HepG2 (cell line): Measurements from ENCODE around the gene CAMSAP1. TPM values are rescaled to one million over a fixed set of nuclear protein-coding genes. Genes with fewer than 3 reads are reported as not detected.

Experiments
- ATAC-seq: fragments of 200-7000 bp; cut with Tn5 transposase; 3 replicates; pipeline ENCODE4 v1.9.1; 2020; ENCODE audit warnings: mild to moderate bottlenecking, moderate library complexity
- BruUV-seq: library from RNA; stranded (reverse); fragments of 400-500 nt; replicated peaks from 2 replicates; lab custom pipeline; 2021; lab: Mats Ljungman, UMichigan
- CTCF ChIA-PET: fragments of 300-600 bp; formaldehyde crosslinking; extraction: SDS; loops from one replicate; lab custom pipeline; 2021; ENCODE audit warnings: low total read pairs, inconsistent platforms, low intra/inter-chr PET ratio; lab: Yijun Ruan, JAX
- POLR2A ChIA-PET: fragments of 350-600 bp; sonication (Branson Sonifier 250); formaldehyde crosslinking; loops from one replicate; lab custom pipeline; 2020; ENCODE audit warnings: antibody characterized with exemption, inconsistent platforms; lab: Yijun Ruan, JAX
- DNase-seq: peaks from one replicate; pipeline ENCODE4 v3.0.0-alpha.2; 2015; ENCODE audit warnings: low spot score
- FAIRE-seq: peaks from 3 replicates; lab custom pipeline; 2011; peaks lifted over from hg19 to GRCh38; lab: Jason Lieb, UNC
- H2AFZ ChIP-seq: one replicate; pipeline ENCODE4 v1.6.1; 2011; ENCODE audit warnings: low read length, inconsistent platforms
- H3K27ac ChIP-seq: fragments of 300-600 bp; 3 replicates; pipeline ENCODE4 v1.8.0; 2011; ENCODE audit warnings: mixed run types, mild to moderate bottlenecking, mixed read lengths, low read length, inconsistent platforms; ENCODE audit not compliant: insufficient read depth; ENCODE audit errors: extremely low read length
- H3K27me3 ChIP-seq, 2 experiments: fragments of 200-600 bp in 1 of 2; 2 replicates in 1 of 2; 3 replicates in 1 of 2; pipeline versions ENCODE4 v1.6.0 to v1.8.0; 2011; ENCODE audit warnings: low read length in 2 of 2, mild to moderate bottlenecking in 2 of 2, moderate library complexity in 2 of 2, inconsistent platforms in 1 of 2; ENCODE audit not compliant: insufficient read depth in 2 of 2, control insufficient read depth in 1 of 2
- H3K36me3 ChIP-seq, 2 experiments: fragments of 200-600 bp in 1 of 2; replicated peaks in 1 of 2; 2 replicates in 1 of 2; 3 replicates in 1 of 2; pipeline versions ENCODE4 v1.5.1 to v1.8.0; 2011; ENCODE audit warnings: low read length in 2 of 2, inconsistent platforms in 1 of 2; ENCODE audit not compliant: insufficient read depth in 2 of 2, control insufficient read depth in 1 of 2
- H3K4me1 ChIP-seq: 2 replicates; pipeline ENCODE4 v1.5.1; 2012; ENCODE audit warnings: low read length, inconsistent platforms; ENCODE audit not compliant: insufficient read depth
- H3K4me2 ChIP-seq: 2 replicates; pipeline ENCODE4 v1.6.0; 2011; ENCODE audit warnings: low read depth, low read length, inconsistent platforms
- H3K4me3 ChIP-seq, 3 experiments: fragments of 200-600 bp in 1 of 3; sonication (generic), shearing (Covaris generic) in 1 of 3; replicated peaks in 1 of 3; 2 replicates each; pipeline ENCODE4 v1.5.1; 2011 to 2016; ENCODE audit warnings: low read length in 3 of 3, inconsistent platforms in 2 of 3, low read depth in 2 of 3, mild to moderate bottlenecking in 2 of 3, control low read depth in 1 of 3, mixed read lengths in 1 of 3; ENCODE audit not compliant: insufficient read depth in 1 of 3
- H3K79me2 ChIP-seq: one replicate; pipeline ENCODE4 v1.6.1; 2011; ENCODE audit warnings: low read length, inconsistent platforms; ENCODE audit not compliant: insufficient read depth
- H3K9ac ChIP-seq: 2 replicates; pipeline ENCODE4 v1.6.0; 2011; ENCODE audit warnings: mild to moderate bottlenecking, low read depth, low read length, inconsistent platforms; ENCODE audit not compliant: insufficient read depth
- H3K9me3 ChIP-seq: 2 replicates; pipeline ENCODE4 v1.5.1; 2012; ENCODE audit warnings: mild to moderate bottlenecking, low read length
- H4K20me1 ChIP-seq: 2 replicates; pipeline ENCODE4 v1.6.0; 2011; ENCODE audit warnings: inconsistent platforms, mild to moderate bottlenecking, low read length, moderate library complexity; ENCODE audit not compliant: insufficient read depth
- AGO2 ChIP-seq: fragments of 200-400 bp; formaldehyde crosslinking; optimal IDR thresholded peaks from 2 replicates; pipeline ENCODE3; 2017; ENCODE audit warnings: mild to moderate bottlenecking, low read depth, low read length, moderate library complexity
- CTCF ChIP-seq: sonication (generic); formaldehyde crosslinking; IDR thresholded peaks from 2 replicates; pipeline ENCODE4 v1.5.0; 2020; ENCODE audit warnings: mild to moderate bottlenecking, missing genetic modification reagents, moderate library complexity
- FOXO4 ChIP-seq: sonication (generic); formaldehyde crosslinking; conservative IDR thresholded peaks from 2 replicates; pipeline ENCODE4 v1.8.1; 2023; ENCODE audit warnings: missing genetic modification reagents
- HNRNPL ChIP-seq: fragments of 200-400 bp; formaldehyde crosslinking; IDR thresholded peaks from 2 replicates; pipeline ENCODE4 v1.6.1; 2017; ENCODE audit warnings: mild to moderate bottlenecking, low read depth, low read length
- MAZ ChIP-seq, 2 experiments: sonication (generic) in 1 of 2; formaldehyde crosslinking in 1 of 2; IDR thresholded peaks; 2 replicates each; pipeline versions ENCODE4 v1.5.0 to v1.6.1; 2012 to 2020; ENCODE audit warnings: low read depth in 2 of 2, mild to moderate bottlenecking in 2 of 2, borderline replicate concordance in 1 of 2, improper control_type of control experiment in 1 of 2, low read length in 1 of 2, missing genetic modification reagents in 1 of 2, moderate library complexity in 1 of 2
- NR1H2 ChIP-seq: sonication (generic); formaldehyde crosslinking; IDR thresholded peaks from 2 replicates; pipeline ENCODE4 v1.8.1; 2022; ENCODE audit warnings: low read depth, missing genetic modification reagents, borderline replicate concordance
- SMAD9 ChIP-seq: sonication (generic); formaldehyde crosslinking; IDR thresholded peaks from 2 replicates; pipeline ENCODE4 v1.5.1; 2020; ENCODE audit warnings: mild to moderate bottlenecking, missing genetic modification reagents
- SP5 ChIP-seq: IDR thresholded peaks from 2 replicates; pipeline ENCODE4 v1.6.1; 2016; ENCODE audit warnings: low read depth, borderline replicate concordance
- STAG1 ChIP-seq: sonication (generic); formaldehyde crosslinking; IDR thresholded peaks from 2 replicates; pipeline ENCODE4 v1.4.0; 2020; ENCODE audit warnings: missing genetic modification reagents
- ZC3H4 ChIP-seq: sonication (generic); formaldehyde crosslinking; IDR thresholded peaks from 2 replicates; pipeline ENCODE4 v1.4.0; 2020; ENCODE audit warnings: missing genetic modification reagents, borderline replicate concordance
- ZNF326 ChIP-seq: sonication (generic); formaldehyde crosslinking; IDR thresholded peaks from 2 replicates; pipeline ENCODE4 v1.4.0; 2020; ENCODE audit warnings: missing genetic modification reagents, borderline replicate concordance
- ZNF543 ChIP-seq: sonication (generic); formaldehyde crosslinking; IDR thresholded peaks from 2 replicates; pipeline ENCODE4 v1.4.0; 2020; ENCODE audit warnings: mild to moderate bottlenecking, missing genetic modification reagents
- ZNF83 ChIP-seq: sonication (generic); formaldehyde crosslinking; IDR thresholded peaks from 2 replicates; pipeline ENCODE4 v1.4.0; 2020; ENCODE audit warnings: missing genetic modification reagents, mild to moderate bottlenecking, borderline replicate concordance
- WGBS: methylation state at CpG from one replicate; pipeline ENCODE4 v1.1.6; 2017; ENCODE audit warnings: low lambda C conversion rate; 5-methylcytosine and 5-hydroxymethylcytosine counted together
- in situ Hi-C: cut with HindIII; loops from 2 replicates; pipeline ENCODE4 v1.10.0; 2017; ENCODE audit warnings: low pct_unique_long_range_greater_than_20kb; ENCODE audit not compliant: extremely low pct_ligation_motif_present
- intact Hi-C: fragments of 100-400 bp; cut with micrococcal nuclease; formaldehyde crosslinking; loops from one replicate; pipeline ENCODE4 v1.10.0; 2022; ENCODE audit not compliant: unreplicated experiment
- polyA plus RNA-seq, 8 experiments: library from polyadenylated mRNA; depleted of rRNA in 3 of 8; stranded (reverse) in 7 of 8; unstranded in 1 of 8; fragments of >200 nt; fragmentation: Illumina TruSeq in 4 of 8; extraction: Trizol in 4 of 8; gene quantifications; 2 replicates each; pipeline versions ENCODE4 v1.2.1 to v1.2.3, GENCODE V29; 2011 to 2016; ENCODE audit warnings: low read depth in 4 of 8, missing spikeins in 1 of 8, mixed read lengths in 1 of 8; ENCODE audit not compliant: insufficient read depth in 1 of 8
- total RNA-seq, 5 experiments: library from RNA; depleted of rRNA; stranded (reverse); fragments of >200 nt; fragmentation: Illumina TruSeq; extraction: Trizol; gene quantifications; 2 replicates each; pipeline ENCODE4 v1.2.3, GENCODE V29; 2016; ENCODE audit warnings: low read depth in 1 of 5

CAMSAP1 gene
- total and polyA plus RNA-seq, 2 of the 13 experiments (the other 11 are each of a cell fraction or from before 2014, with no cell fraction given): 3.8 to 12.4 TPM

- Histone ChIP-seq H3K27me3 (no peaks in the 10 kb centered on the region; a peak in 1 of 5 replicates), H3K9ac (no peak overlapping the region), H2AFZ (no peak overlapping the region), H3K27ac (no peak overlapping the region), H3K4me2 (no peak overlapping the region), H3K36me3 (peaks cover 2 to 8% of the 10 kb centered on the region in 2 experiments; a peak in 4 of 5 replicates), H3K4me1 (peaks cover 9% of the 10 kb centered on the region), H3K79me2 (no peaks in the 10 kb centered on the region), H4K20me1 (no peaks in the 10 kb centered on the region), H3K9me3 (no peaks in the 10 kb centered on the region), H3K4me3 (no peak overlapping the region)
- BruUV-seq: no TSS peak
- ChIA-PET POLR2A (no interaction called here), CTCF (no interaction called here)
- 96% methylated on average over 21 of the region's 22 CpGs for WGBS
- DNase-seq (no peak), FAIRE-seq (no peak), ATAC-seq (no peak)
- in situ Hi-C loops (no loop called here), intact Hi-C loops (no loop called here)
- TF ChIP-seq AGO2: peak; percentile 27
- TF ChIP-seq NR1H2: no peak
Observed at GRCh38 chr9:135805422-135806022, 101.8 kb downstream of the CAMSAP1 start.

- in situ Hi-C loops: no loop called here
- POLR2A ChIA-PET: no interaction called here
- CTCF ChIA-PET: no interaction called here
- no peak for TF ChIP-seq ZNF543 (CRISPR knock-in tag)
- TF ChIP-seq ZC3H4 (CRISPR knock-in tag): no peak
- TF ChIP-seq MAZ (IDR thresholded peaks at IDR 0.05; ENCODE audit: borderline replicate concordance, low read depth, low read length): no peak
- TF ChIP-seq MAZ (CRISPR knock-in tag; IDR thresholded peaks at IDR 0.05; ENCODE audit: low read depth): no peak
- peak; percentile 10; the same call in 1 of the 2 replicates for TF ChIP-seq STAG1 (CRISPR knock-in tag)
- TF ChIP-seq HNRNPL: peak; percentile 77; the same call in 1 of the 2 replicates
- no peak for TF ChIP-seq ZNF83 (CRISPR knock-in tag)
- 0 out of 2 replicates have a peak, but pooled peaks have one; percentile 45 for TF ChIP-seq FOXO4 (CRISPR knock-in tag)
- TF ChIP-seq SP5 (CRISPR knock-in tag): 0 out of 2 replicates have a peak, but pooled peaks have one; percentile 30
- no peak for TF ChIP-seq SMAD9
- TF ChIP-seq ZNF326 (CRISPR knock-in tag): no peak
- TF ChIP-seq CTCF: 0 out of 2 replicates have a peak, but pooled peaks have one; percentile 25
Observed at GRCh38 chr9:135804581-135805421, 102.5 kb downstream of the CAMSAP1 start.

More at GRCh38 chr9:135804581-135805421, 102.5 kb downstream of the CAMSAP1 start:
- Histone ChIP-seq H2AFZ (no peak overlapping the region), H3K9ac (no peak overlapping the region), H3K36me3 (peaks cover 1% of the 10 kb centered on the region in 2 experiments; a peak in 2 of 5 replicates), H3K4me1 (peaks cover 9% of the 10 kb centered on the region), H3K4me3 (no peak overlapping the region), H3K27me3 (no peaks in the 10 kb centered on the region; a peak in 1 of 5 replicates), H3K79me2 (no peaks in the 10 kb centered on the region), H3K27ac (no peak overlapping the region), H3K9me3 (no peaks in the 10 kb centered on the region), H4K20me1 (no peaks in the 10 kb centered on the region), H3K4me2 (peak overlapping the region; percentile 33; the same call in 1 of the 2 replicates)
- BruUV-seq: no TSS peak
- WGBS: 71% methylated on average over 8 of the region's 24 CpGs
- intact Hi-C loops: no loop called here
- DNase-seq: peak; percentile 10
- ATAC-seq: peak; percentile 68
- no peak for FAIRE-seq
